GM23248 (cell line): Measurements from ENCODE around the gene ERBB4. TPM values are rescaled to one million over a fixed set of nuclear protein-coding genes. Genes with fewer than 3 reads are reported as not detected.

ENCODE experiments used
- DNase-seq: peaks from one replicate; pipeline ENCODE4 v3.0.0-alpha.2; 2015
- H2AFZ ChIP-seq: fragments of 200-600 bp; sonication (generic); 2 replicates; pipeline ENCODE4 v1.6.1; 2016; ENCODE audit warnings: antibody characterized with exemption
- H3F3A ChIP-seq: fragments of 200-600 bp; sonication (generic); 2 replicates; pipeline ENCODE4 v1.6.1; 2016; ENCODE audit warnings: mild to moderate bottlenecking, antibody characterized with exemption, mixed run types; ENCODE audit not compliant: insufficient read depth
- H3K27ac ChIP-seq: fragments of 200-600 bp; sonication (generic); 2 replicates; pipeline ENCODE4 v1.5.1; 2016; ENCODE audit warnings: mild to moderate bottlenecking
- H3K27me3 ChIP-seq: fragments of 200-600 bp; sonication (generic); replicated peaks from 2 replicates; pipeline ENCODE4 v1.6.1; 2016; ENCODE audit warnings: mild to moderate bottlenecking; ENCODE audit not compliant: insufficient read depth
- H3K36me3 ChIP-seq: fragments of 200-600 bp; sonication (generic); 2 replicates; pipeline ENCODE4 v1.6.1; 2016; ENCODE audit warnings: low read depth, mild to moderate bottlenecking
- H3K4me1 ChIP-seq: fragments of 200-600 bp; sonication (generic); 2 replicates; pipeline ENCODE4 v1.6.1; 2016; ENCODE audit warnings: mild to moderate bottlenecking; ENCODE audit not compliant: insufficient read depth
- H3K4me2 ChIP-seq: fragments of 200-600 bp; sonication (generic); one replicate; pipeline ENCODE4 v1.6.1; 2016; ENCODE audit warnings: mild to moderate bottlenecking; ENCODE audit not compliant: unreplicated experiment
- H3K4me3 ChIP-seq: fragments of 200-600 bp; sonication (generic); 2 replicates; pipeline ENCODE4 v1.5.1; 2016; ENCODE audit warnings: mild to moderate bottlenecking
- H3K79me2 ChIP-seq: fragments of 200-600 bp; sonication (generic); 2 replicates; pipeline ENCODE4 v1.6.1; 2016; ENCODE audit warnings: mild to moderate bottlenecking; ENCODE audit not compliant: insufficient read depth
- H3K9ac ChIP-seq: fragments of 200-600 bp; sonication (generic); 2 replicates; pipeline ENCODE4 v1.6.1; 2016; ENCODE audit warnings: mild to moderate bottlenecking
- H3K9me2 ChIP-seq: fragments of 200-600 bp; sonication (generic); 2 replicates; pipeline ENCODE4 v1.6.1; 2016; ENCODE audit warnings: mixed run types, mild to moderate bottlenecking, moderate library complexity; ENCODE audit not compliant: insufficient read depth
- H3K9me3 ChIP-seq: fragments of 200-600 bp; sonication (generic); one replicate; pipeline ENCODE4 v1.6.1; 2017; ENCODE audit warnings: low read depth
- H4K20me1 ChIP-seq: fragments of 200-600 bp; sonication (generic); 2 replicates; pipeline ENCODE4 v1.6.0; 2016; ENCODE audit not compliant: insufficient read depth
- EZH2 ChIP-seq: fragments of 200-600 bp; sonication (generic); IDR thresholded peaks from 2 replicates; pipeline ENCODE4 v1.6.1; 2018; ENCODE audit warnings: antibody characterized with exemption, mild to moderate bottlenecking; ENCODE audit not compliant: insufficient read depth, poor library complexity, severe bottlenecking
- EZH2phosphoT487 ChIP-seq: fragments of 200-600 bp; sonication (generic); IDR thresholded peaks from 2 replicates; pipeline ENCODE4 v1.6.1; 2018; ENCODE audit warnings: antibody characterized with exemption, moderate library complexity, mild to moderate bottlenecking, low read depth; ENCODE audit not compliant: insufficient read depth
- WGBS, 2 experiments: methylation state at CpG; one replicate each; pipeline ENCODE4 v1.1.6; 2015 to 2017; ENCODE audit warnings: low lambda C conversion rate in 2 of 2, low coverage in 1 of 2; ENCODE audit errors: missing lambda C conversion rate in 2 of 2; 5-methylcytosine and 5-hydroxymethylcytosine counted together
- in situ Hi-C: fragments of 300-500 bp; cut with MboI; formaldehyde crosslinking; loops from 2 replicates; pipeline ENCODE4 v1.15.0; 2020
- polyA plus RNA-seq: library from polyadenylated mRNA; unstranded; fragments of >200 nt; fragmentation: Nextera tagmentation; extraction: Ambion mirVana; gene quantifications from 2 replicates; pipeline ENCODE4 v1.2.1, GENCODE V29; 2016
- total RNA-seq: library from RNA; depleted of rRNA; stranded (reverse); fragments of >200 nt; shearing (Covaris generic); gene quantifications from 2 replicates; pipeline ENCODE4 v1.2.3, GENCODE V29; 2014

The ERBB4 gene
- total and polyA plus RNA-seq, 2 experiments from 2014 or later: not detected

DNA sequence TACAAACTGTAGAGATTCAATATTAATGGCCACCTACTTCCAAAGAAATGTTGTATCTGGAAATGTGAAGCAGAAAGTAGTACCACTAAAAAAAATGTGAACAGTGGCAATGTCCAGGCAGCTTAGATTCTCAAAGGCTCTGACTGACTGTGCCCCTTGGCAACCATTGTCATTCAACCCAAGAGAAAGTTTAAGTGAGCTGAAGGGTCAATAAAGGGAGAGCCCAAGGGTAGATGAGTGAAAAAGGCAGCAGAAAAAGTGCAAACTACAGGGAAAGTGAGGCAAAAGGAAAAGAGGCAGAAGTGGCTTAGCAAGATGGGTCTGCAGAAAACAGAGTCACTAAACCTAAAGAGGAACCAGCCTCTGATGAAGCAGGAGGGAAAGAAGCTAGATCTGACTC, 1179.3 kb downstream of the ERBB4 start:
- in situ Hi-C loops: no loop called here
- no peaks in the 10 kb centered on the region for H4K20me1 ChIP-seq
- no peaks in the 10 kb centered on the region for H3K9me2 ChIP-seq
- H3F3A ChIP-seq: no peaks in the 10 kb centered on the region
- no peaks in the 10 kb centered on the region for H3K4me1 ChIP-seq
- H3K4me2 ChIP-seq: no peak overlapping the region
- H2AFZ ChIP-seq: no peak overlapping the region
- no peak overlapping the region for H3K9ac ChIP-seq
- no peak overlapping the region for H3K27ac ChIP-seq
- H3K79me2 ChIP-seq: no peaks in the 10 kb centered on the region
- H3K9me3 ChIP-seq: no peaks in the 10 kb centered on the region
- H3K4me3 ChIP-seq: no peak overlapping the region
- H3K36me3 ChIP-seq: no peaks in the 10 kb centered on the region
- no peaks in the 10 kb centered on the region for H3K27me3 ChIP-seq
- no peak for DNase-seq
- TF ChIP-seq EZH2 (no peak), EZH2phosphoT487 (no peak)

GRCh38 chr2:211358504-211358903, 1180.1 kb downstream of the ERBB4 start:
- Histone ChIP-seq H4K20me1 (no peaks in the 10 kb centered on the region), H3K4me3 (no peak overlapping the region), H3K79me2 (no peaks in the 10 kb centered on the region), H3K4me1 (no peaks in the 10 kb centered on the region), H3K9ac (no peak overlapping the region), H3K36me3 (no peaks in the 10 kb centered on the region), H3F3A (no peaks in the 10 kb centered on the region), H2AFZ (no peak overlapping the region), H3K9me2 (no peaks in the 10 kb centered on the region), H3K4me2 (no peak overlapping the region), H3K27me3 (no peaks in the 10 kb centered on the region), H3K9me3 (no peaks in the 10 kb centered on the region), H3K27ac (no peak overlapping the region)
- in situ Hi-C loops: no loop called here
- no peak for TF ChIP-seq EZH2
- TF ChIP-seq EZH2phosphoT487: no peak
- WGBS, 2 experiments: 4 to 12% methylated on average over 3 of the region's 3 CpGs
- DNase-seq: no peak

GRCh38 chr2:211354481-211354880, 1184.1 kb downstream of the ERBB4 start:
- 14 to 26% methylated on average over 1 of the region's 1 CpG for WGBS, 2 experiments
- DNase-seq: no peak
- H3K27me3 ChIP-seq: no peaks in the 10 kb centered on the region
- no peaks in the 10 kb centered on the region for H3K9me2 ChIP-seq
- no peak overlapping the region for H3K9ac ChIP-seq
- no peak for TF ChIP-seq EZH2phosphoT487
- no peak overlapping the region for H3K4me3 ChIP-seq
- H3K4me1 ChIP-seq: no peaks in the 10 kb centered on the region
- in situ Hi-C loops: no loop called here
- no peak overlapping the region for H3K4me2 ChIP-seq
- H3K9me3 ChIP-seq: no peaks in the 10 kb centered on the region
- H3K79me2 ChIP-seq: no peaks in the 10 kb centered on the region
- no peak overlapping the region for H3K27ac ChIP-seq
- H3K36me3 ChIP-seq: no peaks in the 10 kb centered on the region
- no peaks in the 10 kb centered on the region for H4K20me1 ChIP-seq
- H3F3A ChIP-seq: no peaks in the 10 kb centered on the region
- H2AFZ ChIP-seq: no peak overlapping the region

GRCh38 chr2:211351987-211352386, 1186.6 kb downstream of the ERBB4 start:
- H2AFZ ChIP-seq: no peak overlapping the region
- in situ Hi-C loops: no loop called here
- no peaks in the 10 kb centered on the region for H4K20me1 ChIP-seq
- no peak overlapping the region for H3K4me3 ChIP-seq
- H3K36me3 ChIP-seq: no peaks in the 10 kb centered on the region
- no peak overlapping the region for H3K4me2 ChIP-seq
- H3K9ac ChIP-seq: no peak overlapping the region
- no peaks in the 10 kb centered on the region for H3K9me2 ChIP-seq
- no peaks in the 10 kb centered on the region for H3K4me1 ChIP-seq
- 6 to 7% methylated on average over 3 of the region's 3 CpGs for WGBS, 2 experiments
- H3F3A ChIP-seq: no peaks in the 10 kb centered on the region
- no peak for DNase-seq
- no peaks in the 10 kb centered on the region for H3K9me3 ChIP-seq
- H3K27ac ChIP-seq: no peak overlapping the region
- TF ChIP-seq EZH2 (no peak), EZH2phosphoT487 (no peak)
- no peaks in the 10 kb centered on the region for H3K27me3 ChIP-seq
- H3K79me2 ChIP-seq: no peaks in the 10 kb centered on the region

- no peak overlapping the region for H3K9ac ChIP-seq
- WGBS, 2 experiments: 5 to 8% methylated on average over 2 of the region's 2 CpGs
- no peaks in the 10 kb centered on the region for H3K9me2 ChIP-seq
- H2AFZ ChIP-seq: no peak overlapping the region
- no peaks in the 10 kb centered on the region for H3K36me3 ChIP-seq
- H3K9me3 ChIP-seq: no peaks in the 10 kb centered on the region
- H3K4me3 ChIP-seq: no peak overlapping the region
- no peaks in the 10 kb centered on the region for H4K20me1 ChIP-seq
- no peak overlapping the region for H3K27ac ChIP-seq
- TF ChIP-seq EZH2 (no peak), EZH2phosphoT487 (no peak)
- in situ Hi-C loops: no loop called here
- H3K4me1 ChIP-seq: no peaks in the 10 kb centered on the region
- H3F3A ChIP-seq: no peaks in the 10 kb centered on the region
- no peak for DNase-seq
- H3K27me3 ChIP-seq: no peaks in the 10 kb centered on the region
- H3K4me2 ChIP-seq: no peak overlapping the region
- no peaks in the 10 kb centered on the region for H3K79me2 ChIP-seq
These were observed 1189.6 kb downstream of the ERBB4 start for GRCh38 chr2:211349031-211349430.
